ENCODE results near the gene CCL4L2.
"Not testable (repeated sequence)": the region's sequence is repeated elsewhere in the genome, so short reads cannot be mapped to it uniquely, and the experiment has no call there.

CCL4L2 gene

DNA sequence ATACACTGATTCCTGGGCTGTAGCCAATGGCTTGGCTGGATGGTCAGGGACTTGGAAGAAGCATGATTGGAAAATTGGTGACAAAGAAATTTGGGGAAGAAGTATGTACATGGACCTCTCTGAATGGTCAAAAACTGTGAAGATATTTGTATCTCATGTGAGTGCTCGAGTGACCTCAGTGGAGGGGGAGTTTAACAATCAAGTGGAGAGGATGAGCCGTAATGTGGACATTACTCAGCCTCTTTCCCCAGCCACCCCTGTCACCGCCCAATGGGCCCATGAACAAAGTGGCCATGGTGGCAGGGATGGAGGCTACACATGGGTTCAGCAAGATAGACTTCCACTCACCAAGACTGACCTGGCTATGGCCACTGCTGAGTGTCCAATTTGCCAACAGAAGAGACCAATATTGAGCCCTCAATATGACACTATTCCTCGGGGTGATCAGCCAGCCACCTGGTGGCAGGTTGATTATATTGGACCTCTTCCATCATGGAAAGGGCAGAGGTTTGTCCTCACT, 10.8 kb downstream of the CCL4L2 start:
- not testable (repeated sequence) for DNase-seq

DNA sequence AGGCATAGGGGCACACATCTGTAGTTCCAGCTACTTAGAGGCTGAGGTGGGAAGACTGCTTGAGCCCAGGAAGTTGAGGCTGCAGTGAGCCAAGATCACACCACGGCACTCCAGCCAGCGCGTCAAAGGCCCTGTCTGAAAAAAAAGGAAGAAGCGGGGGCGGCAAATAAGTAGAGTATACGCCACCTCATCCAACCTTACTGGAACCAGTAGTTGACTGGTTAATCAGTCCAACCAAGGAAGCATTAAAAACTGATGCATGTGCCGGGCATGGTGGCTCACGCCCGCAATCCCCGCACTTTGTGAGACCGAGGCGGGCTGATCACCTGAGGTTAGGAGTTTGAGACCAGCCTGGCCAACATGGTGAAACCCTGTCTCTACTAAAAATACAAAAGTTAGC, 12.1 kb downstream of the CCL4L2 start:
- not testable (repeated sequence) for DNase-seq

GRCh38 chr17:36229644-36230043, 18.8 kb downstream of the CCL4L2 start:
- DNase-seq, result peak; percentile 10 to 32

DNA sequence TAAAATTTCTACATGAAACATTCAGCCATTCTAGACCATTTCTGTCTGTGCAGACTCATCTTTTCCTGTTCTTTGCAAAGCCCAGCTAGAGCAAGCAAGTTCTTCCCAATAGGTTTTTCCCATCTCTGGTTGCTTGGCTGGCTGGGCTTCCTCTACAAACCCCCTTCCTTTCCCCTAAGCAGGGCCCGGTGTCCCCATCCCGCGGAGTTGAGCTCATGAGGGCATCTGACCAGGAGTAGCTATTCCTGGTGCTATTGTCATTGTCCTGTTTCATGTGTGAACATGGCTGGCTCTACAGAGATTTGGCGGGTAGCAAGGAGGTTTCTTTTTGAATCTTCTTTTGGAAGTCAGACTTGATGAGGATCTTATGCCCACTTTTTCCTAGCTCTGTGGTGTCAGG, 31.2 kb downstream of the CCL4L2 start:
- DNase-seq, result not testable (repeated sequence)
